K562 (cell line): ENCODE results near the gene EBF4. TPM values are rescaled to one million over a fixed set of nuclear protein-coding genes. Genes with fewer than 3 reads are reported as not detected.

ENCODE experiments used
- ATAC-seq: fragments of 200-7000 bp; cut with Tn5 transposase; 3 replicates; pipeline ENCODE4 v1.9.1; 2020; ENCODE audit warnings: moderate library complexity
- BruUV-seq: library from RNA; stranded (reverse); fragments of 400-500 nt; replicated peaks from 2 replicates; lab custom pipeline; 2021; lab: Mats Ljungman, UMichigan
- CTCF ChIA-PET: fragments of 300-600 bp; formaldehyde crosslinking; extraction: SDS; loops from one replicate; lab custom pipeline; 2021; ENCODE audit warnings: low intra/inter-chr PET ratio; lab: Yijun Ruan, JAX
- POLR2A ChIA-PET: fragments of 300-600, 350-650 bp; sonication (Branson Sonifier 250); formaldehyde crosslinking; extraction: SDS; loops from one replicate; lab custom pipeline; 2021; ENCODE audit warnings: antibody characterized with exemption, inconsistent platforms; lab: Yijun Ruan, JAX
- DNase-seq, 4 experiments: peaks; one replicate each; pipeline versions ENCODE4 v3.0.0 to v3.0.0-alpha.2; 2011 to 2018; ENCODE audit warnings: low spot score in 3 of 4, mixed read lengths in 3 of 4; ENCODE audit errors: extremely low read depth in 1 of 4
- FAIRE-seq: peaks from 2 replicates; lab custom pipeline; 2011; peaks lifted over from hg19 to GRCh38; lab: Jason Lieb, UNC
- H2AFZ ChIP-seq: 2 replicates; pipeline ENCODE4 v1.6.0; 2011; ENCODE audit warnings: low read depth, low read length, control low read depth, inconsistent platforms
- H3K27ac ChIP-seq: fragments of 200-600 bp; 3 replicates; pipeline ENCODE4 v1.8.0; 2011; ENCODE audit warnings: low read depth, mild to moderate bottlenecking, control low read depth, inconsistent platforms, low read length, moderate library complexity, mixed read lengths; ENCODE audit errors: extremely low read depth
- H3K27me3 ChIP-seq, 2 experiments: fragments of 300-600 bp in 1 of 2; 2 replicates in 1 of 2; 3 replicates in 1 of 2; pipeline versions ENCODE4 v1.6.0 to v1.8.0; 2011; ENCODE audit warnings: inconsistent platforms in 2 of 2, low read length in 2 of 2, mild to moderate bottlenecking in 1 of 2, mixed read lengths in 1 of 2, moderate library complexity in 1 of 2; ENCODE audit not compliant: control insufficient read depth in 2 of 2, insufficient read depth in 2 of 2
- H3K36me3 ChIP-seq: fragments of 300-600 bp; 3 replicates; pipeline ENCODE4 v1.8.0; 2011; ENCODE audit warnings: mild to moderate bottlenecking, low read length, inconsistent platforms; ENCODE audit not compliant: control insufficient read depth, insufficient read depth
- H3K4me1 ChIP-seq, 2 experiments: fragments of 200-600 bp in 1 of 2; replicated peaks in 1 of 2; 2 replicates in 1 of 2; 3 replicates in 1 of 2; pipeline versions ENCODE4 v1.5.1 to v1.8.0; 2011; ENCODE audit warnings: inconsistent platforms in 2 of 2, low read length in 2 of 2, mild to moderate bottlenecking in 1 of 2, mixed read lengths in 1 of 2, moderate library complexity in 1 of 2; ENCODE audit not compliant: control insufficient read depth in 2 of 2, insufficient read depth in 2 of 2
- H3K4me2 ChIP-seq: 2 replicates; pipeline ENCODE4 v1.6.1; 2011; ENCODE audit warnings: low read length, control low read depth, inconsistent platforms, mixed read lengths; ENCODE audit not compliant: insufficient read depth
- H3K4me3 ChIP-seq: fragments of 200-600 bp; sonication (generic), shearing (Covaris generic); 2 replicates; pipeline ENCODE4 v1.5.1; 2016; ENCODE audit warnings: control low read depth, inconsistent platforms
- H3K79me2 ChIP-seq: fragments of 200-600 bp; 3 replicates; pipeline ENCODE4 v1.8.0; 2011; ENCODE audit warnings: low read length, inconsistent platforms; ENCODE audit not compliant: control insufficient read depth, insufficient read depth
- H3K9ac ChIP-seq, 2 experiments: 2 replicates each; pipeline versions ENCODE4 v1.6.0 to v1.6.1; 2011; ENCODE audit warnings: low read depth in 2 of 2, low read length in 2 of 2, control low read depth in 1 of 2, inconsistent platforms in 1 of 2, mild to moderate bottlenecking in 1 of 2, mixed read lengths in 1 of 2; ENCODE audit not compliant: insufficient read depth in 1 of 2
- H3K9me1 ChIP-seq: one replicate; pipeline ENCODE4 v1.6.0; 2011; ENCODE audit warnings: inconsistent platforms, mild to moderate bottlenecking, low read length, moderate library complexity; ENCODE audit not compliant: control insufficient read depth, insufficient read depth
- H3K9me3 ChIP-seq: replicated peaks from 2 replicates; pipeline ENCODE4 v1.5.1; 2011; ENCODE audit warnings: low read depth, low read length, inconsistent platforms; ENCODE audit not compliant: control insufficient read depth, insufficient read depth
- H4K20me1 ChIP-seq: replicated peaks from 2 replicates; pipeline ENCODE4 v1.6.1; 2011; ENCODE audit warnings: low read length, inconsistent platforms, mixed read lengths; ENCODE audit not compliant: control insufficient read depth, insufficient read depth
- NR3C1 ChIP-seq: sonication (generic); formaldehyde crosslinking; IDR thresholded peaks from 2 replicates; pipeline ENCODE4 v1.8.1; 2022; ENCODE audit warnings: missing genetic modification reagents
- TAF1 ChIP-seq: IDR thresholded peaks from 2 replicates; pipeline ENCODE4 v1.6.1; 2011; ENCODE audit warnings: mild to moderate bottlenecking, low read length, moderate library complexity; ENCODE audit not compliant: insufficient read depth, control insufficient read depth, severe bottlenecking; ENCODE audit errors: extremely low read depth
- ZFP30 ChIP-seq: fragments of 250-450 bp; sonication (Bioruptor Pico); IDR thresholded peaks from 2 replicates; pipeline ENCODE4 v1.8.0; 2022; ENCODE audit warnings: moderate library complexity, mild to moderate bottlenecking, inconsistent platforms, borderline replicate concordance
- ZNF316 ChIP-seq: fragments of 450-650 bp; IDR thresholded peaks from 2 replicates; pipeline ENCODE4 v1.6.1; 2016
- WGBS: fragments of 100-300 bp; shearing (Covaris generic); methylation state at CpG from one replicate; pipeline ENCODE4 v1.1.6; 2016; ENCODE audit warnings: low coverage, mixed read lengths; ENCODE audit not compliant: insufficient coverage; ENCODE audit errors: missing lambda C conversion rate; 5-methylcytosine and 5-hydroxymethylcytosine counted together
- in situ Hi-C: fragments of 300-500 bp; cut with MboI; formaldehyde crosslinking; loops from 4 replicates; pipeline ENCODE4 v1.15.0; 2018; ENCODE audit warnings: inconsistent platforms, mixed read lengths
- intact Hi-C: fragments of 100-400 bp; cut with micrococcal nuclease; formaldehyde crosslinking; loops from 2 replicates; pipeline ENCODE4 v1.14.2; 2022
- polyA plus RNA-seq, 8 experiments: library from polyadenylated mRNA; depleted of rRNA in 4 of 8; stranded (reverse) in 5 of 8; unstranded in 3 of 8; fragments of >200 nt; fragmentation: Nextera tagmentation in 2 of 8; fragmentation: Illumina TruSeq in 1 of 8; extraction: Ambion mirVana in 2 of 8; extraction: Trizol in 1 of 8; gene quantifications; 2 replicates each; pipeline versions ENCODE4 v1.2.1 to v1.2.3, GENCODE V29; 2011 to 2014; ENCODE audit warnings: inconsistent platforms in 1 of 8, missing spikeins in 1 of 8
- total RNA-seq, 7 experiments: library from RNA; depleted of rRNA in 6 of 7; stranded (reverse); fragments of >200 nt in 6 of 7; fragmentation: Illumina TruSeq in 2 of 7; extraction: Trizol in 2 of 7; gene quantifications; 2 replicates each; pipeline versions ENCODE4 v1.2.1 to v1.2.3, GENCODE V29; 2011 to 2021; ENCODE audit warnings: low replicate concordance in 1 of 7

EBF4 gene
- total and polyA plus RNA-seq, 9 of the 15 experiments (the other 6 are each of a cell fraction or from before 2014, with no cell fraction given): 0.09 TPM; not detected in 8

GRCh38 chr20:2672446-2672845 is 20.1 kb upstream of the EBF4 start:
- Histone ChIP-seq H3K4me1 (no peaks in the 10 kb centered on the region; a peak in 1 of 5 replicates), H2AFZ (no peak overlapping the region), H3K36me3 (no peaks in the 10 kb centered on the region), H3K9ac (no peak overlapping the region), H3K27ac (no peak overlapping the region), H3K79me2 (no peaks in the 10 kb centered on the region), H3K9me1 (no peaks in the 10 kb centered on the region), H3K4me2 (no peak overlapping the region), H3K9me3 (no peaks in the 10 kb centered on the region), H4K20me1 (no peaks in the 10 kb centered on the region), H3K27me3 (no peaks in the 10 kb centered on the region; a peak in 1 of 5 replicates), H3K4me3 (no peak overlapping the region)
- BruUV-seq: no TSS peak
- intact Hi-C loops (no loop called here), in situ Hi-C loops (no loop called here)
- ChIA-PET POLR2A (interaction anchor here (0.6 to 0.9 kb wide), 4 partner anchors 15 to 286 kb away, joined by 3 to 4 read pairs (median 3); no protein-coding TSS in a partner anchor), CTCF (no interaction called here)
- no peak for TF ChIP-seq ZNF316
- DNase-seq: no peak
- FAIRE-seq: no peak
- no peak for ATAC-seq
- WGBS: 0% methylated on average over 3 of the region's 3 CpGs

- intact Hi-C loops (no loop called here), in situ Hi-C loops (no loop called here)
Observed at GRCh38 chr20:2673453-2673852, 19.1 kb upstream of the EBF4 start.

More at GRCh38 chr20:2673453-2673852, 19.1 kb upstream of the EBF4 start:
- H3K79me2 ChIP-seq: no peaks in the 10 kb centered on the region
- TF ChIP-seq NR3C1 (CRISPR knock-in tag) (no peak), ZFP30 (no peak), TAF1 (no peak)
- TF ChIP-seq, all 486 proteins: peak for 0
- POLR2A ChIA-PET: interaction anchor here (1.8 kb wide), 1 partner anchor 9 kb away, joined by 5 read pairs; the partner anchor contains the start of gene IDH3B
- Histone ChIP-seq H2AFZ (no peak overlapping the region), H3K9me3 (no peaks in the 10 kb centered on the region), H3K4me3 (no peak overlapping the region), H3K4me1 (no peaks in the 10 kb centered on the region; a peak in 1 of 5 replicates), H3K27ac (no peak overlapping the region), H3K9ac (no peak overlapping the region), H4K20me1 (no peaks in the 10 kb centered on the region), H3K27me3 (no peaks in the 10 kb centered on the region; a peak in 1 of 5 replicates), H3K36me3 (no peaks in the 10 kb centered on the region), H3K4me2 (no peak overlapping the region), H3K9me1 (no peaks in the 10 kb centered on the region)
- DNase-seq (no peak), ATAC-seq (no peak), FAIRE-seq (no peak)
- WGBS: 7% methylated on average over 3 of the region's 4 CpGs
- CTCF ChIA-PET: interaction anchor here (0.6 to 1.3 kb wide), 5 partner anchors 27 to 1645 kb away, joined by 3 to 6 read pairs (median 5); no protein-coding TSS in a partner anchor
- BruUV-seq: no TSS peak
